Activated CD4-positive, alpha-beta T cell treated with anti-CD3 and anti-CD28 coated beads for 36 hours (primary cell): ENCODE measurements around the gene CCL15. TPM values are rescaled to one million over a fixed set of nuclear protein-coding genes. Genes with fewer than 3 reads are reported as not detected.
A peak's percentile ranks its signal among the peaks of the same experiment; 100 is the strongest.

ENCODE experiments used
- ATAC-seq: fragments of 200-7000 bp; cut with Tn5 transposase; one replicate; pipeline ENCODE4 v1.10.0; 2021; ENCODE audit warnings: mild to moderate bottlenecking, moderate library complexity
- CTCF ChIA-PET: fragments of 350-600 bp; sonication (Branson Sonifier 250); formaldehyde crosslinking; loops from one replicate; lab custom pipeline; 2021; ENCODE audit warnings: antibody characterized with exemption; lab: Charles Lee
- POLR2A ChIA-PET: fragments of 350-600 bp; sonication (Branson Sonifier 250); formaldehyde crosslinking; loops from one replicate; lab custom pipeline; 2021; ENCODE audit warnings: antibody characterized with exemption, inconsistent platforms; lab: Charles Lee
- DNase-seq: peaks from one replicate; pipeline ENCODE4 v3.0.0-alpha.2; 2020
- H3K27ac Mint-ChIP-seq: one replicate; pipeline ENCODE4 v1.8.0; 2021; ENCODE audit warnings: mixed read lengths
- H3K27me3 Mint-ChIP-seq: one replicate; pipeline ENCODE4 v1.8.0; 2021; ENCODE audit warnings: mixed read lengths
- H3K36me3 Mint-ChIP-seq: one replicate; pipeline ENCODE4 v1.8.0; 2021; ENCODE audit warnings: low read depth, mixed read lengths
- H3K4me1 Mint-ChIP-seq: one replicate; pipeline ENCODE4 v1.8.0; 2021; ENCODE audit warnings: mixed read lengths
- H3K4me3 Mint-ChIP-seq: one replicate; pipeline ENCODE4 v1.8.0; 2021; ENCODE audit warnings: mild to moderate bottlenecking, moderate library complexity, mixed read lengths
- H3K9me3 Mint-ChIP-seq: one replicate; pipeline ENCODE4 v1.8.0; 2021; ENCODE audit warnings: low read depth, mixed read lengths
- intact Hi-C, 2 experiments: fragments of 100-400 bp; cut with DNase I in 1 of 2; cut with micrococcal nuclease in 1 of 2; formaldehyde crosslinking; loops; one replicate each; pipeline versions ENCODE4 v1.14.2 to v1.15.1; 2022 to 2024; cut with DNase I, micrococcal nuclease
- total RNA-seq, 2 experiments: library from RNA; stranded (reverse); gene quantifications; one replicate each; pipeline ENCODE4 v1.2.3, GENCODE V29; 2021

The CCL15 gene
- total RNA-seq, 2 experiments from 2014 or later: not detected

- DNase-seq: no peak
- CTCF ChIA-PET: interaction anchor here (1.3 to 9.7 kb wide), 4 partner anchors 9 to 176 kb away, joined by 3 to 173 read pairs (median 6); no protein-coding TSS in a partner anchor
- Mint-ChIP-seq H3K36me3 (no peaks in the 10 kb centered on the region), H3K27me3 (peaks cover 4% of the 10 kb centered on the region), H3K27ac (no peak overlapping the region), H3K4me1 (no peaks in the 10 kb centered on the region), H3K9me3 (no peaks in the 10 kb centered on the region), H3K4me3 (no peak overlapping the region)
- POLR2A ChIA-PET: no interaction called here
- no peak for ATAC-seq
- intact Hi-C loops: no loop called here
Measured at GRCh38 chr17:35972535-35972934, 28.8 kb downstream of the CCL15 start.

- ATAC-seq (no peak), DNase-seq (no peak)
- peaks cover 4% of the 10 kb centered on the region for H3K27me3 Mint-ChIP-seq
- no peak overlapping the region for H3K27ac Mint-ChIP-seq
- intact Hi-C loops: no loop called here
- no peaks in the 10 kb centered on the region for H3K36me3 Mint-ChIP-seq
- H3K4me3 Mint-ChIP-seq: no peak overlapping the region
- CTCF ChIA-PET: interaction anchor here (1.0 to 9.7 kb wide), 4 partner anchors 10 to 184 kb away, joined by 3 to 173 read pairs (median 6); no protein-coding TSS in a partner anchor
- POLR2A ChIA-PET: no interaction called here
- no peaks in the 10 kb centered on the region for H3K4me1 Mint-ChIP-seq
- no peaks in the 10 kb centered on the region for H3K9me3 Mint-ChIP-seq
Measured at GRCh38 chr17:35972066-35972465, 29.3 kb downstream of the CCL15 start.

GRCh38 chr17:35969558-35970380, 31.6 kb downstream of the CCL15 start:
- H3K4me1 Mint-ChIP-seq: no peaks in the 10 kb centered on the region
- ChIA-PET POLR2A (interaction anchor here (0.9 kb wide), 1 partner anchor 180 kb away, joined by 3 read pairs; no protein-coding TSS in a partner anchor), CTCF (interaction anchor here (0.6 to 9.7 kb wide), 34 partner anchors 8 to 1421 kb away, joined by 3 to 173 read pairs (median 4); partner anchors contain the start of genes CCL16, CCL3, LYZL6 and RDM1)
- no peaks in the 10 kb centered on the region for H3K9me3 Mint-ChIP-seq
- H3K36me3 Mint-ChIP-seq: no peaks in the 10 kb centered on the region
- no peak overlapping the region for H3K4me3 Mint-ChIP-seq
- ATAC-seq (peak; percentile 79), DNase-seq (peak; percentile 86)
- no peak overlapping the region for H3K27ac Mint-ChIP-seq
- intact Hi-C loops: loop anchor here (1.0 to 2.0 kb wide), 6 partner anchors 103 to 514 kb away; no protein-coding TSS in a partner anchor
- no peaks in the 10 kb centered on the region for H3K27me3 Mint-ChIP-seq

- intact Hi-C loops: loop anchor here (1.0 to 2.0 kb wide), 6 partner anchors 104 to 515 kb away; no protein-coding TSS in a partner anchor
- Mint-ChIP-seq H3K4me3 (no peak overlapping the region), H3K4me1 (no peaks in the 10 kb centered on the region), H3K27ac (no peak overlapping the region), H3K27me3 (no peaks in the 10 kb centered on the region), H3K36me3 (no peaks in the 10 kb centered on the region), H3K9me3 (no peaks in the 10 kb centered on the region)
- ATAC-seq: no peak
- DNase-seq: no peak
- ChIA-PET POLR2A (interaction anchor here (0.9 kb wide), 1 partner anchor 181 kb away, joined by 3 read pairs; no protein-coding TSS in a partner anchor), CTCF (interaction anchor here (0.6 to 9.7 kb wide), 14 partner anchors 9 to 519 kb away, joined by 3 to 173 read pairs (median 5); partner anchors contain the start of gene CCL16)
Measured at GRCh38 chr17:35968520-35969054, 32.8 kb downstream of the CCL15 start.

GRCh38 chr17:35965272-35965671, 36.1 kb downstream of the CCL15 start:
- Mint-ChIP-seq H3K4me3 (no peak overlapping the region), H3K27me3 (no peaks in the 10 kb centered on the region), H3K9me3 (no peaks in the 10 kb centered on the region), H3K36me3 (no peaks in the 10 kb centered on the region), H3K4me1 (no peaks in the 10 kb centered on the region), H3K27ac (no peak overlapping the region)
- ATAC-seq: no peak
- ChIA-PET CTCF (interaction anchor here (1.0 to 1.3 kb wide), 3 partner anchors 10 to 146 kb away, joined by 3 read pairs; no protein-coding TSS in a partner anchor), POLR2A (no interaction called here)
- intact Hi-C loops: no loop called here
- no peak for DNase-seq

GRCh38 chr17:35963663-35964062, 37.7 kb downstream of the CCL15 start:
- DNase-seq (no peak), ATAC-seq (no peak)
- Mint-ChIP-seq H3K27me3 (peaks cover 3% of the 10 kb centered on the region), H3K27ac (no peak overlapping the region), H3K4me3 (no peak overlapping the region), H3K4me1 (no peaks in the 10 kb centered on the region), H3K9me3 (no peaks in the 10 kb centered on the region), H3K36me3 (no peaks in the 10 kb centered on the region)
- intact Hi-C loops: no loop called here
- ChIA-PET CTCF (interaction anchor here (0.8 to 1.4 kb wide), 3 partner anchors 10 to 185 kb away, joined by 3 to 4 read pairs (median 4); no protein-coding TSS in a partner anchor), POLR2A (no interaction called here)

GRCh38 chr17:35953720-35954119, 47.6 kb downstream of the CCL15 start:
- H3K27ac Mint-ChIP-seq: no peak overlapping the region
- no peaks in the 10 kb centered on the region for H3K36me3 Mint-ChIP-seq
- peaks cover 3% of the 10 kb centered on the region for H3K9me3 Mint-ChIP-seq
- no peaks in the 10 kb centered on the region for H3K4me1 Mint-ChIP-seq
- ChIA-PET POLR2A (no interaction called here), CTCF (interaction anchor here (0.5 kb wide), 1 partner anchor 56 kb away, joined by 3 read pairs; no protein-coding TSS in a partner anchor)
- intact Hi-C loops: no loop called here
- no peak for DNase-seq
- no peak for ATAC-seq
- H3K4me3 Mint-ChIP-seq: no peak overlapping the region
- H3K27me3 Mint-ChIP-seq: peaks cover 11% of the 10 kb centered on the region

GRCh38 chr17:35949401-35949800, 52.0 kb downstream of the CCL15 start:
- CTCF ChIA-PET: no interaction called here
- ATAC-seq (no peak), DNase-seq (no peak)
- H3K4me3 Mint-ChIP-seq: no peak overlapping the region
- no peaks in the 10 kb centered on the region for H3K4me1 Mint-ChIP-seq
- no peaks in the 10 kb centered on the region for H3K36me3 Mint-ChIP-seq
- no peaks in the 10 kb centered on the region for H3K9me3 Mint-ChIP-seq
- intact Hi-C loops: loop anchor here in 1 of 2 experiments (5.0 kb wide), 1 partner anchor 87 kb away; no protein-coding TSS in a partner anchor
- POLR2A ChIA-PET: no interaction called here
- no peak overlapping the region for H3K27ac Mint-ChIP-seq
- H3K27me3 Mint-ChIP-seq: no peaks in the 10 kb centered on the region

GRCh38 chr17:35948092-35948491, 53.3 kb downstream of the CCL15 start:
- ATAC-seq (no peak), DNase-seq (no peak)
- Mint-ChIP-seq H3K4me1 (no peaks in the 10 kb centered on the region), H3K36me3 (no peaks in the 10 kb centered on the region), H3K27me3 (no peaks in the 10 kb centered on the region), H3K27ac (no peak overlapping the region), H3K9me3 (no peaks in the 10 kb centered on the region), H3K4me3 (no peak overlapping the region)
- ChIA-PET CTCF (interaction anchor here (1.0 to 1.1 kb wide), 2 partner anchors 28 to 139 kb away, joined by 3 to 7 read pairs; no protein-coding TSS in a partner anchor), POLR2A (no interaction called here)
- intact Hi-C loops: loop anchor here in 1 of 2 experiments (5.0 kb wide), 1 partner anchor 86 kb away; no protein-coding TSS in a partner anchor
